ENCODE results near the gene GABRE.

- TF ChIP-seq, protein P1, sequence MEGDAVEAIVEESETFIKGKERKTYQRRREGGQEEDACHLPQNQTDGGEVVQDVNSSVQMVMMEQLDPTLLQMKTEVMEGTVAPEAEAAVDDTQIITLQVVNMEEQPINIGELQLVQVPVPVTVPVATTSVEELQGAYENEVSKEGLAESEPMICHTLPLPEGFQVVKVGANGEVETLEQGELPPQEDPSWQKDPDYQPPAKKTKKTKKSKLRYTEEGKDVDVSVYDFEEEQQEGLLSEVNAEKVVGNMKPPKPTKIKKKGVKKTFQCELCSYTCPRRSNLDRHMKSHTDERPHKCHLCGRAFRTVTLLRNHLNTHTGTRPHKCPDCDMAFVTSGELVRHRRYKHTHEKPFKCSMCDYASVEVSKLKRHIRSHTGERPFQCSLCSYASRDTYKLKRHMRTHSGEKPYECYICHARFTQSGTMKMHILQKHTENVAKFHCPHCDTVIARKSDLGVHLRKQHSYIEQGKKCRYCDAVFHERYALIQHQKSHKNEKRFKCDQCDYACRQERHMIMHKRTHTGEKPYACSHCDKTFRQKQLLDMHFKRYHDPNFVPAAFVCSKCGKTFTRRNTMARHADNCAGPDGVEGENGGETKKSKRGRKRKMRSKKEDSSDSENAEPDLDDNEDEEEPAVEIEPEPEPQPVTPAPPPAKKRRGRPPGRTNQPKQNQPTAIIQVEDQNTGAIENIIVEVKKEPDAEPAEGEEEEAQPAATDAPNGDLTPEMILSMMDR (IDR thresholded peaks at IDR 0.05; ENCODE audit: low read length): no peak
- TF ChIP-seq EZH2 (IDR thresholded peaks at IDR 0.05; ENCODE audit: borderline replicate concordance, low read length): no peak
Measured at GRCh38 chrX:151984902-151985301, 10.4 kb upstream of the GABRE start.
